Colonic mucosa (tissue), 4 donors: Measurements from ENCODE around the gene GCK. TPM values are rescaled to one million over a fixed set of nuclear protein-coding genes. Genes with fewer than 3 reads are reported as not detected.

ENCODE experiments used
- DNase-seq: peaks from one replicate; pipeline ENCODE4 v3.0.0-alpha.2; 2020
- H3K27ac ChIP-seq: fragments of 200-600 bp; one replicate; pipeline ENCODE4 v1.8.0; 2021
- H3K27me3 ChIP-seq: fragments of 200-600 bp; one replicate; pipeline ENCODE4 v1.8.0; 2021
- H3K36me3 ChIP-seq: fragments of 200-600 bp; one replicate; pipeline ENCODE4 v1.8.0; 2021
- H3K4me1 ChIP-seq: fragments of 200-600 bp; one replicate; pipeline ENCODE4 v1.8.0; 2021; ENCODE audit warnings: mild to moderate bottlenecking
- H3K4me3 ChIP-seq: fragments of 200-600 bp; one replicate; pipeline ENCODE4 v1.8.0; 2021
- H3K9ac ChIP-seq, 2 donors: one replicate each; pipeline ENCODE4 v1.7.0; 2013; ENCODE audit warnings: control low read depth in 2 of 2, low read depth in 2 of 2, low read length in 2 of 2
- H3K9me3 ChIP-seq: fragments of 200-600 bp; one replicate; pipeline ENCODE4 v1.8.0; 2021
- intact Hi-C: fragments of 100-400 bp; cut with DNase I; formaldehyde crosslinking; loops from one replicate; pipeline ENCODE4 v1.14.1; 2022
- total RNA-seq, 2 donors: library from RNA; stranded (reverse); fragmentation: NEBNext Ultra II Directional in 1 of 2; extraction: Animal tissue kit (Norgen Biotek cat#: 25700) in 1 of 2; gene quantifications; one replicate each; pipeline ENCODE4 v1.2.1, GENCODE V29; 2021
- TF ChIP-seq, protein P1 (sequence below): fragments of 200-600 bp; IDR thresholded peaks from one replicate; pipeline ENCODE4 v1.8.0; 2022; ENCODE audit warnings: antibody characterized with exemption, mild to moderate bottlenecking
- donor health status: healthy.
- donor health status: DM: no; HTN: no; CAD: no.
- donor health status: DM: no; HTN: no; CAD: no.

GCK gene
- total RNA-seq, 2 donors from 2014 or later = 0.17 to 0.19 TPM

DNA sequence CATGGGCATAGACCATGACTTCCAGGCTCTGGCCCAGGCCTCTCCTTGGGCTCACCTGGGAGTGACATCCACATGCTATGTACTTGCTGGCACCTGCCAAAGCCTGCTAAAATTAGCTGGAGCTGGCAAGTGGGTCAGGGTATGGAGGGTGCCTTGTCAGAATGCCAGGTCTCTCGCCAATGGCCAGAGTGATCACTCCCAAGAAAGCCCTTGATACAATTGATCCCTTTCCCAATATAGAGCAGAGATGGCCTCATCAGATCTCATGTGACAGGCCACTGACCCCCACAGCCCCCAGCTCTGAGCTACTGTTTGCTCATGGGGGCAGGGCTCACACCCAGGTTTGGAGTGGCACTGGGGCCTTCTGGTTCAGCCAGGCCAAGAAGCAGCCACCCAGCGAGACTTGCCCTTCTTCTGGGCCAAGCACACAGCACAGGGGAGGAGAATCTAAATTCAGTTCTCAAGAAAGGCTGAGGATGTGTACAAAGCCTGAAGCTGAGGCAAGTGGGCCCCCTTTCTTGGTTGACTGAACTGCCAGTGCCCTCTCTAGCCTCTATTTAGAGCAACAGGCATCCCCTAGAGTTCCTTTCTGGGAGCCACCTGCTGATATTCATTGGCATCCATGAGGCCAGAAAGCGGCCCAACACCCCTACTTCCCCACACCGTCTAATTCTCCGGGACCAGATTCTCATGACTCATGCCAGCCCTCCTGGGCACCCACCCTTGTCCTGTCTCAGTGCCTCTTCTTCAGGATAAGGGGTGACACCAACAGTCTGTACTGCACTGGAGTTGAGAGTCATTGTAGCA is 29.2 kb downstream of the GCK start:
- Histone ChIP-seq H3K27me3 (no peaks in the 10 kb centered on the region), H3K4me3 (no peak overlapping the region), H3K9me3 (no peaks in the 10 kb centered on the region), H3K36me3 (no peaks in the 10 kb centered on the region), H3K4me1 (no peaks in the 10 kb centered on the region), H3K9ac (no peak overlapping the region), H3K27ac (no peak overlapping the region)
- no peak for DNase-seq
- TF ChIP-seq, protein P1, sequence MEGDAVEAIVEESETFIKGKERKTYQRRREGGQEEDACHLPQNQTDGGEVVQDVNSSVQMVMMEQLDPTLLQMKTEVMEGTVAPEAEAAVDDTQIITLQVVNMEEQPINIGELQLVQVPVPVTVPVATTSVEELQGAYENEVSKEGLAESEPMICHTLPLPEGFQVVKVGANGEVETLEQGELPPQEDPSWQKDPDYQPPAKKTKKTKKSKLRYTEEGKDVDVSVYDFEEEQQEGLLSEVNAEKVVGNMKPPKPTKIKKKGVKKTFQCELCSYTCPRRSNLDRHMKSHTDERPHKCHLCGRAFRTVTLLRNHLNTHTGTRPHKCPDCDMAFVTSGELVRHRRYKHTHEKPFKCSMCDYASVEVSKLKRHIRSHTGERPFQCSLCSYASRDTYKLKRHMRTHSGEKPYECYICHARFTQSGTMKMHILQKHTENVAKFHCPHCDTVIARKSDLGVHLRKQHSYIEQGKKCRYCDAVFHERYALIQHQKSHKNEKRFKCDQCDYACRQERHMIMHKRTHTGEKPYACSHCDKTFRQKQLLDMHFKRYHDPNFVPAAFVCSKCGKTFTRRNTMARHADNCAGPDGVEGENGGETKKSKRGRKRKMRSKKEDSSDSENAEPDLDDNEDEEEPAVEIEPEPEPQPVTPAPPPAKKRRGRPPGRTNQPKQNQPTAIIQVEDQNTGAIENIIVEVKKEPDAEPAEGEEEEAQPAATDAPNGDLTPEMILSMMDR = no peak
- intact Hi-C loops = no loop called here

DNA sequence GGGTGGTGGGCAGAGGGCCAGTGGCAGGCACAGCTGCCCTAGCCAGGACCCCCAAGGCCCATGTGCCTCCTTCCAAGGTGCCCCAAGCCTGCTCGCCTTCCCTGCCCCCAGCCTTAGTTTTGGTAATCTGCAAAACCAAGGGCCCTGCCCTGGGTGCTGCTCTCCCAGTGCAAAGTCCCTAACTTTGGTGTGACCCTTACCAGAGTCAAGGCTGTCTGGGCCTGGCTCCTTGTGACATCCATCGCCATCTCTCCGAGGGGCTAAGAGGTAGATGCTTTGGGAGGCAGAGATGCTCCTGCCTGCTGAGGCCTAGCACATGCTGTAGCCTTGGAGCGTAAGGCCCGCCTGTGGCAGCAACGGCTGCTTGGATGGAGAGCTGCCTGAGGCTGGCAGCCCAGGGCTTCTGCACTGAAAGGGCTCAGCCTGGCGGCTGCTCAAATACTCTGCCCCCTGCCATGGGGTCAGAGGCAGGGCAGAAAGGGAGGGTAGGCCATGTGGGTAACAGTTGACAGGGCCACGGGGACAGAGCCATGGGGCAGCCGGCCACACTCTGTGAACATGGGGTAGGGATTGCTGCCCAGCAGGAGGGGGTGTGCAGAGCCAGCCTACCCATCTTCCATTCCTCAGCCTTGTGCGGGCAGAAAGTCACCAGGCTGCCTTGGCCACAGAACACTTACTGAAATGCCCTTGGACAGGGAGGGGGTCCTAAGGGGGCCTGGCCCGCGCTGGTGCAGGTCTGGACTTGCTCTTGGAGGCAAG is 30.2 kb downstream of the GCK start:
- Histone ChIP-seq H3K4me1 (no peaks in the 10 kb centered on the region), H3K36me3 (no peaks in the 10 kb centered on the region), H3K9me3 (no peaks in the 10 kb centered on the region), H3K27ac (no peak overlapping the region), H3K27me3 (no peaks in the 10 kb centered on the region), H3K4me3 (no peak overlapping the region), H3K9ac (no peak overlapping the region)
- DNase-seq = no peak
- intact Hi-C loops = no loop called here
- TF ChIP-seq, protein P1 = no peak

DNA sequence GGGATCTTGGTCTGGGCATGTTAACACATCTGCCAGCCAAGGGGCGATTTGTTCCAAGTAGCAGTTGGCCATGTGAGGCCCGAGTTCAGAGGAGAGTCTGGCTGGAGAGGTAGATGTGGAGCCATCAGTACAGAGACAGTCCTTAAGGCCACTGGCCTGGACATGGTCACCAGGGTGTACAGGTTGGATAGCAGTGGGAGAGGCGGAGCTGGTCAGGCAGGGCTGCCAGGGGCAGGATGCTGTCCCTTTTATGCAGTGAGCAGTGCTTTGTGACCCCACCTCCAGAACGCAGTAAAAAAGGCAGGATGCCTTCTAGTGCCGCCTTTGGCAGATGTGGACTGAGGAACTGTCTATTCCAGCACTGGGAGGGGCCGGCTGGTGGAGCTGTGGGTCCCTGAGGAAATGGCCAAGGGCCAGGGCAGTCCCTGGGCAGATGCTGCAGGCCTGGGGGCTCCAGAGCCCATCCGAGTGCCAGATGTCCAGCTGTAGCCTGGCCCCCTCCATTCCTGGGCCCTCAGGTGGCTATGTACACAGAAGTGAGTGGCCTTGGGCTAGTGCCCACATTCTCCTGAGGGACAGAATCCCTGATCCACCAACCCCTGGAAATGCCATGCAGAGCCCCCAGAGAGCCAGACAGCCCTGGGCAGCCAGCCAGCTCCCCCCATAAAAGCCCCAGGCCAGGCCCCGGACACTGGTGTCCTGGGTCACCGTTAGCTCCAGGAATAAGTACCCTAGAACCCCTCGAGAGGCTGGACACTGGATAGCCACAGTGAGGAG is 31.0 kb downstream of the GCK start:
- H3K4me1 ChIP-seq = no peaks in the 10 kb centered on the region
- TF ChIP-seq, protein P1 = no peak
- no peaks in the 10 kb centered on the region for H3K9me3 ChIP-seq
- intact Hi-C loops = no loop called here
- H3K36me3 ChIP-seq = no peaks in the 10 kb centered on the region
- H3K27ac ChIP-seq = no peak overlapping the region
- H3K27me3 ChIP-seq = no peaks in the 10 kb centered on the region
- no peak for DNase-seq
- no peak overlapping the region for H3K4me3 ChIP-seq
- no peak overlapping the region for H3K9ac ChIP-seq

DNA sequence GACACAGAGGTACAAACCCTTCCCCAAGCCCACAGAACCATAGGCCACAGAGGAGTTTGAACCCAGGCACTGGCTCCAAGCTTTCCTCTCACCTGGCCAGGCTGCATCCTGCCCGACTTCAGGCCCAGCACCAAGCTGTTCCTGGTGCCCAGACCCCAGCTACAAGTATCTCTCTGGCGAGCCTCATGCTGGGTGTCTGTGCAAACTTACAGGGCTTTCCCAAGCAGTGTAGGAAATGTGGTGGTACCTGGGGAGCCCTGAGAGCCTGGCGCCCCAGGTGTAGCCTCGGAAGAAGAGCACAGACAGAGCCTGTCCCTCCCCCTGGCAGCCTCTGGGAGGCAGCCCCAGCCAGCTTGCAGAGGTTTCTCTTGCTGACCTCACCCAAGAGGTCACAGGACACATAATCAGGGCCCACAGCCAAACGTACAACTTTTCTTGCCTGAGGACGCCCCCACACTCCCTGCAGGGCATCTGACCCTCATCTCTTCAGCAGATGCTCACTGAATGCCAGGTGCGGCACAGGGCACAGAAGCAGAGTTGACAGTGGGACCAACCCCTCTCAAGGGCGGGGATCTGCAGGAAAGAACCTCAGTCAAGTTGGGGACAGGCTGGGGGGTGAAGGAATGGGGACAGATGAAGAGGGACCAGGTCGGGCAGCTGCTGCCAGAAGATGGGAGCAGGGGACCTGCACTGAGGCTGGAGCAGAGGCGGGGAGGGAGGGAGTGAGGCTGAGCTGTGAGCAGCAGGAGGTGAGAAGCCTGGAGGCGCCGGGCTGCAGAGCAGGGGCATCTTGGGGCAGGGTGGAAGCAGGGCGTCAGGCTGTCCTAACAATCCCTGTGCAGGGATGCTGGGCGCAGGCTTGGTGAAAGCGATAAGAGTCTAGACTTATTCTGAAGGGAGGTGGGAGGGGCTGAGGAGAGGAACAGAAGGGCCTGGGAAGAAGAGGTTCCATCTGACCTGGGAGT is 31.8 kb downstream of the GCK start:
- H3K27me3 ChIP-seq = no peaks in the 10 kb centered on the region
- no peaks in the 10 kb centered on the region for H3K4me1 ChIP-seq
- H3K9me3 ChIP-seq = no peaks in the 10 kb centered on the region
- no peak overlapping the region for H3K27ac ChIP-seq
- H3K4me3 ChIP-seq = no peak overlapping the region
- intact Hi-C loops = no loop called here
- no peak overlapping the region for H3K9ac ChIP-seq
- no peaks in the 10 kb centered on the region for H3K36me3 ChIP-seq
- DNase-seq = no peak
- TF ChIP-seq, protein P1 = no peak
